Smooth muscle cell (in vitro differentiated cells): ENCODE data around the gene TNIK. TPM values are rescaled to one million over a fixed set of nuclear protein-coding genes. Genes with fewer than 3 reads are reported as not detected.

Source experiments
- DNase-seq: peaks from one replicate; lab custom pipeline; 2025; ENCODE audit not compliant: unreplicated experiment; lab: John Stamatoyannopoulos, UW
- H2AFZ ChIP-seq: fragments of 200-600 bp; sonication (generic); 2 replicates; pipeline ENCODE4 v1.6.0; 2016; ENCODE audit warnings: antibody characterized with exemption, low read depth, mild to moderate bottlenecking
- H3F3A ChIP-seq: fragments of 200-600 bp; sonication (generic); 2 replicates; pipeline ENCODE4 v1.6.0; 2017; ENCODE audit warnings: antibody characterized with exemption, low read depth
- H3K27ac ChIP-seq: fragments of 200-600 bp; sonication (generic); 2 replicates; pipeline ENCODE4 v1.5.1; 2016; ENCODE audit warnings: low read depth, mild to moderate bottlenecking
- H3K27me3 ChIP-seq: fragments of 200-600 bp; sonication (generic); 2 replicates; pipeline ENCODE4 v1.6.1; 2016; ENCODE audit warnings: low read depth, mild to moderate bottlenecking
- H3K36me3 ChIP-seq: fragments of 200-600 bp; sonication (generic); 2 replicates; pipeline ENCODE4 v1.5.1; 2016; ENCODE audit warnings: low read depth
- H3K4me1 ChIP-seq: fragments of 200-600 bp; sonication (generic); 2 replicates; pipeline ENCODE4 v1.5.1; 2016; ENCODE audit warnings: low read depth
- H3K4me2 ChIP-seq: fragments of 200-600 bp; sonication (generic); 2 replicates; pipeline ENCODE4 v1.6.0; 2016; ENCODE audit warnings: mild to moderate bottlenecking
- H3K4me3 ChIP-seq: fragments of 200-600 bp; sonication (generic); 2 replicates; pipeline ENCODE4 v1.5.1; 2016; ENCODE audit warnings: mild to moderate bottlenecking
- H3K79me2 ChIP-seq: fragments of 200-600 bp; sonication (generic); 2 replicates; pipeline ENCODE4 v1.6.0; 2016; ENCODE audit warnings: low read depth, mild to moderate bottlenecking
- H3K9ac ChIP-seq: fragments of 200-600 bp; sonication (generic); 2 replicates; pipeline ENCODE4 v1.6.0; 2016; ENCODE audit warnings: low read depth
- H3K9me3 ChIP-seq: fragments of 200-600 bp; sonication (generic); replicated peaks from 2 replicates; pipeline ENCODE4 v1.5.1; 2016; ENCODE audit warnings: low read depth
- H4K20me1 ChIP-seq: fragments of 200-600 bp; sonication (generic); 2 replicates; pipeline ENCODE4 v1.6.0; 2016; ENCODE audit warnings: low read depth
- CTCF ChIP-seq: fragments of 200-600 bp; sonication (generic); IDR thresholded peaks from 2 replicates; pipeline ENCODE4 v1.5.1; 2017; ENCODE audit warnings: borderline replicate concordance, mild to moderate bottlenecking, antibody characterized with exemption; ENCODE audit not compliant: insufficient read depth, poor library complexity, severe bottlenecking
- WGBS: methylation state at CpG from one replicate; pipeline ENCODE4 v1.1.7; 2016; ENCODE audit warnings: low lambda C conversion rate; 5-methylcytosine and 5-hydroxymethylcytosine counted together
- polyA plus RNA-seq: library from polyadenylated mRNA; unstranded; fragments of >200 nt; fragmentation: Nextera tagmentation; extraction: Ambion mirVana; gene quantifications from 2 replicates; pipeline ENCODE4 v1.2.1, GENCODE V29; 2016
- total RNA-seq: library from RNA; depleted of rRNA; stranded (reverse); fragments of >200 nt; gene quantifications from 2 replicates; pipeline ENCODE4 v1.2.3, GENCODE V29; 2014

TNIK gene
- total and polyA plus RNA-seq, 2 experiments from 2014 or later = 10.4 to 12.5 TPM

DNA sequence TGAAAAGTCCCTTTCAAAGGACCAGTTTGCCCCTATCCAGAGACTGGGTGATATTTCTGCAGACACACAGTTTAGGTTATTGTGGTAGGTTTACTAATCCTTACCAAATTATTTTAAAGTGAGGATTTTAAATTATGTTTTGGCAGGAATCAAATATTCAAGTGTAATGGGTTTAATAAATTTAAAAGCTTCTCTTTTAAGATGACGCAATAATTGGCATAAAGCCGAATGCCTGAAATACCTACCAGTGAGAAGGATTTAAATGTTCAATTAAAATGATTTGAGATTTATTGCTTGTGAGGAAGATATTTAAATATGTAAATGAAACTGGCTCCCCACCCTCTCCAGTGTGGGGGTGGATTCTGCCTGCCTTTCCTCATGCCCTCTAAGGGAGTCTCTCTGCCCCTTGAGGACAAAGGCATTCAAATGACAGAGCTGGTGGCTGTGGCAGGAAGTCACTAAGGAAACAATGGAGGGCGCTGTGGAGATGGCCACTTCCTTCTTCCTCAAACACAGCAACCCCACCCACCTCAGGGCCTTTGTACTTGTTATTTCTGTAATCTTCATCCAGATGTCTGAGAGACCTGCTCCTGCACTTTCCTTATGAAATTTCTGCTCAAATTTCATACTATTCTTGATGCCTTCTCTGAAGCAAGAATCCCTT lies 131.7 kb downstream of the TNIK start:
- Histone ChIP-seq H3K36me3 (no peaks in the 10 kb centered on the region), H3F3A (no peaks in the 10 kb centered on the region), H3K4me1 (peaks cover 6% of the 10 kb centered on the region), H3K27me3 (no peaks in the 10 kb centered on the region), H3K4me3 (no peak overlapping the region), H3K9ac (no peak overlapping the region), H3K27ac (no peak overlapping the region), H3K79me2 (peaks cover 8% of the 10 kb centered on the region), H2AFZ (no peak overlapping the region), H3K4me2 (no peak overlapping the region), H4K20me1 (no peaks in the 10 kb centered on the region), H3K9me3 (no peaks in the 10 kb centered on the region)
- WGBS = 96% methylated on average over 3 of the region's 3 CpGs
- no peak for DNase-seq
- no peak for TF ChIP-seq CTCF

DNA sequence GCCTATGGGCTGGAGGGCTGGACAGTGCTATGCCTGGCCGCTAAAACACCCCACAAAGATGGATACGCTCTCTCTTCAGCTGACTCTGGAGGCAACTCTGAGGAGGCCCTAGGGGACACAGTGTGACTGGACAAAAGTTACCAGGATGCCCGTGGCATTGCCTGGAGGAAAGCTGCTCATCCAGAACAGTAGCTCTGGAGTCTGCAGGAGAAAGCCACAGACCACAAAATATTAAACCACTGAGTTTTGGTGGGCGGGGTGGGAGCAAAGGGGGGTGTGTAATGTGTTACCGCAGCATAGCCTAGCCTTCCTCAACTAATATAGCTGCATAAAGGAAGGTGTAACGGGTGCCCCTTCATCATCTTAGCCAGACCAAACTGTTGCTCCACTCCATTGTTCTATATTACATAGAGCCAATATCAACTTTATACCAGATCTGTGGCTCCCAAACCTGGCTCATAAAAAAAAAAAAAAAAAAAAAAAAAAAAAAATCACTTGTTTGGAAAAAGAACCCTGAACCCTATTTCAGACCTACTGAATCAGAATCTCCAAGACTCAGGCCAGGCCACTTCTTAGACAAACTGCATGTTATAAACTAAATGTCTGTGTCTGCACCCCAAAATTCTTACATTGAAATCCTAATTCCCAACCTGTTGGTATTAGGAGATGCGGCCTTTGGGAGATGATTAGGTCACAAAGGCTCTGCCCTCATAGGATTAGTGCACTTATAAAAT lies 132.6 kb downstream of the TNIK start:
- Histone ChIP-seq H3K27ac (no peak overlapping the region), H3K27me3 (no peaks in the 10 kb centered on the region), H3K4me2 (no peak overlapping the region), H3K4me3 (no peak overlapping the region), H3F3A (no peaks in the 10 kb centered on the region), H3K79me2 (peaks cover 8% of the 10 kb centered on the region), H2AFZ (no peak overlapping the region), H3K9ac (no peak overlapping the region), H4K20me1 (no peaks in the 10 kb centered on the region), H3K36me3 (no peaks in the 10 kb centered on the region), H3K9me3 (no peaks in the 10 kb centered on the region), H3K4me1 (peaks cover 6% of the 10 kb centered on the region)
- 86% methylated on average over 7 of the region's 7 CpGs for WGBS
- TF ChIP-seq CTCF = no peak
- DNase-seq = no peak

GRCh38 chr3:171326717-171327440 lies 133.3 kb downstream of the TNIK start:
- Histone ChIP-seq H2AFZ (no peak overlapping the region), H3K4me3 (no peak overlapping the region), H3K4me2 (no peak overlapping the region), H3K79me2 (peaks cover 15% of the 10 kb centered on the region), H3K36me3 (no peaks in the 10 kb centered on the region), H3K27me3 (no peaks in the 10 kb centered on the region), H4K20me1 (no peaks in the 10 kb centered on the region), H3K9ac (no peak overlapping the region), H3K27ac (no peak overlapping the region), H3K4me1 (peaks cover 8% of the 10 kb centered on the region), H3F3A (no peaks in the 10 kb centered on the region), H3K9me3 (no peaks in the 10 kb centered on the region)
- TF ChIP-seq CTCF = no peak
- no peak for DNase-seq
- WGBS = 100% methylated on average over 1 of the region's 1 CpG
